GM23338 (cell line): Measurements from ENCODE around the gene ITGB5.

Source experiments
- CREB1 ChIP-seq: fragments of 250-450 bp; sonication (Bioruptor Pico); IDR thresholded peaks from 2 replicates; pipeline ENCODE4 v1.5.0; 2020; ENCODE audit warnings: low read depth, mild to moderate bottlenecking, moderate library complexity
- EZH2 ChIP-seq: fragments of 200-600 bp; sonication (generic); IDR thresholded peaks from one replicate; pipeline ENCODE4 v1.8.0; 2017; ENCODE audit warnings: antibody characterized with exemption, mild to moderate bottlenecking, low read depth; ENCODE audit not compliant: unreplicated experiment
- EZH2phosphoT487 ChIP-seq: fragments of 200-600 bp; sonication (generic); IDR thresholded peaks from one replicate; pipeline ENCODE4 v1.8.1; 2018; ENCODE audit warnings: antibody characterized with exemption; ENCODE audit not compliant: unreplicated experiment
- JUNB ChIP-seq: IDR thresholded peaks from one replicate; pipeline ENCODE4 v1.6.1; 2016; ENCODE audit warnings: antibody characterized with exemption; ENCODE audit not compliant: unreplicated experiment
- POLR2AphosphoS5 ChIP-seq: IDR thresholded peaks from 2 replicates; pipeline ENCODE4 v1.6.1; 2016; ENCODE audit warnings: antibody characterized with exemption, low read depth
- ZNF114 ChIP-seq: fragments of 250-450 bp; sonication (Bioruptor Pico); IDR thresholded peaks from 2 replicates; pipeline ENCODE4 v1.5.0; 2020; ENCODE audit warnings: mild to moderate bottlenecking, moderate library complexity
- TF ChIP-seq, protein P1 (sequence below), 2 experiments: fragments of 200-600 bp in 1 of 2; sonication (generic) in 1 of 2; conservative IDR thresholded peaks; 2 replicates each; pipeline versions ENCODE4 v1.5.1 to v1.6.1; 2016 to 2017; ENCODE audit warnings: antibody characterized with exemption in 2 of 2, low read depth in 2 of 2, mild to moderate bottlenecking in 2 of 2, moderate library complexity in 1 of 2
- TF ChIP-seq, protein P2 (sequence below): IDR thresholded peaks from one replicate; pipeline ENCODE4 v1.6.1; 2018; ENCODE audit warnings: antibody characterized with exemption; ENCODE audit not compliant: unreplicated experiment

DNA sequence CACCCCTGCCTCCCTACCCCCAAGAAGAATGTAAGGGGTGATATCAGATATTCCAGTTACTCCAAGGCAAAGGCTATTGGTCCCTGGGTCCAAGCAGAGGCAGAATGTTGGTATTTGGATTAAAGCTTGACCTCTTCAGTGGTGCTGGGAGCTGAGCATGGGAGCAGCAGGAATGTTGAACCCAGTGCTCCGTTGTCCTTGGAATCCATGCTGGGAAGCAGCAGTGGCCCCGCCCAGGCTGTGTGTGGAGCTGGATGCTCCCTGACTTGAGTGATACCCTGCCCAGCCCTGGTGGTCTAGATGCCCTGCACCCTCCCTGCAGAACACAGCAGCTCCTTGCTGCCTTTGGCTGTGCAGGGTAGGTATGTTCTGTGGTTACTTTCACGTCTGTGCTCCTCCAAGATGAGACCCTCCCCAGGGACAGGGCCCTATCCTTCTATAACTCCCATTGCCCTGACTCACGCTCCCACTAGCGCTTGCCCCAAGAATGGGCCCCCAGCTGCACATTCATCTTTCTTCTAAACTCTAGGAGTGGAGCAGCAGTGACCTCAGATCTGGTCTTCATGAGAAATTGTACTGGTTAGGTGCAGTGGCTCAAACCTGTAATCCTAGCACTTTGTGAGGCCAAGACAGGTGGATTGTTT is 121.8 kb downstream of the ITGB5 start:
- TF ChIP-seq EZH2 (no peak), POLR2AphosphoS5 (no peak), CREB1 (CRISPR knock-in tag) (no peak), EZH2phosphoT487 (no peak), ZNF114 (CRISPR knock-in tag) (no peak), JUNB (no peak)
- TF ChIP-seq, protein P1, sequence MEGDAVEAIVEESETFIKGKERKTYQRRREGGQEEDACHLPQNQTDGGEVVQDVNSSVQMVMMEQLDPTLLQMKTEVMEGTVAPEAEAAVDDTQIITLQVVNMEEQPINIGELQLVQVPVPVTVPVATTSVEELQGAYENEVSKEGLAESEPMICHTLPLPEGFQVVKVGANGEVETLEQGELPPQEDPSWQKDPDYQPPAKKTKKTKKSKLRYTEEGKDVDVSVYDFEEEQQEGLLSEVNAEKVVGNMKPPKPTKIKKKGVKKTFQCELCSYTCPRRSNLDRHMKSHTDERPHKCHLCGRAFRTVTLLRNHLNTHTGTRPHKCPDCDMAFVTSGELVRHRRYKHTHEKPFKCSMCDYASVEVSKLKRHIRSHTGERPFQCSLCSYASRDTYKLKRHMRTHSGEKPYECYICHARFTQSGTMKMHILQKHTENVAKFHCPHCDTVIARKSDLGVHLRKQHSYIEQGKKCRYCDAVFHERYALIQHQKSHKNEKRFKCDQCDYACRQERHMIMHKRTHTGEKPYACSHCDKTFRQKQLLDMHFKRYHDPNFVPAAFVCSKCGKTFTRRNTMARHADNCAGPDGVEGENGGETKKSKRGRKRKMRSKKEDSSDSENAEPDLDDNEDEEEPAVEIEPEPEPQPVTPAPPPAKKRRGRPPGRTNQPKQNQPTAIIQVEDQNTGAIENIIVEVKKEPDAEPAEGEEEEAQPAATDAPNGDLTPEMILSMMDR (conservative IDR thresholded peaks at IDR 0.05; ENCODE audit: low read depth in 2 of 2), result no peak
- TF ChIP-seq, protein P2, sequence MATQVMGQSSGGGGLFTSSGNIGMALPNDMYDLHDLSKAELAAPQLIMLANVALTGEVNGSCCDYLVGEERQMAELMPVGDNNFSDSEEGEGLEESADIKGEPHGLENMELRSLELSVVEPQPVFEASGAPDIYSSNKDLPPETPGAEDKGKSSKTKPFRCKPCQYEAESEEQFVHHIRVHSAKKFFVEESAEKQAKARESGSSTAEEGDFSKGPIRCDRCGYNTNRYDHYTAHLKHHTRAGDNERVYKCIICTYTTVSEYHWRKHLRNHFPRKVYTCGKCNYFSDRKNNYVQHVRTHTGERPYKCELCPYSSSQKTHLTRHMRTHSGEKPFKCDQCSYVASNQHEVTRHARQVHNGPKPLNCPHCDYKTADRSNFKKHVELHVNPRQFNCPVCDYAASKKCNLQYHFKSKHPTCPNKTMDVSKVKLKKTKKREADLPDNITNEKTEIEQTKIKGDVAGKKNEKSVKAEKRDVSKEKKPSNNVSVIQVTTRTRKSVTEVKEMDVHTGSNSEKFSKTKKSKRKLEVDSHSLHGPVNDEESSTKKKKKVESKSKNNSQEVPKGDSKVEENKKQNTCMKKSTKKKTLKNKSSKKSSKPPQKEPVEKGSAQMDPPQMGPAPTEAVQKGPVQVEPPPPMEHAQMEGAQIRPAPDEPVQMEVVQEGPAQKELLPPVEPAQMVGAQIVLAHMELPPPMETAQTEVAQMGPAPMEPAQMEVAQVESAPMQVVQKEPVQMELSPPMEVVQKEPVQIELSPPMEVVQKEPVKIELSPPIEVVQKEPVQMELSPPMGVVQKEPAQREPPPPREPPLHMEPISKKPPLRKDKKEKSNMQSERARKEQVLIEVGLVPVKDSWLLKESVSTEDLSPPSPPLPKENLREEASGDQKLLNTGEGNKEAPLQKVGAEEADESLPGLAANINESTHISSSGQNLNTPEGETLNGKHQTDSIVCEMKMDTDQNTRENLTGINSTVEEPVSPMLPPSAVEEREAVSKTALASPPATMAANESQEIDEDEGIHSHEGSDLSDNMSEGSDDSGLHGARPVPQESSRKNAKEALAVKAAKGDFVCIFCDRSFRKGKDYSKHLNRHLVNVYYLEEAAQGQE, result no peak
